ENCODE data around the gene MOB3B.

The MOB3B gene

DNA sequence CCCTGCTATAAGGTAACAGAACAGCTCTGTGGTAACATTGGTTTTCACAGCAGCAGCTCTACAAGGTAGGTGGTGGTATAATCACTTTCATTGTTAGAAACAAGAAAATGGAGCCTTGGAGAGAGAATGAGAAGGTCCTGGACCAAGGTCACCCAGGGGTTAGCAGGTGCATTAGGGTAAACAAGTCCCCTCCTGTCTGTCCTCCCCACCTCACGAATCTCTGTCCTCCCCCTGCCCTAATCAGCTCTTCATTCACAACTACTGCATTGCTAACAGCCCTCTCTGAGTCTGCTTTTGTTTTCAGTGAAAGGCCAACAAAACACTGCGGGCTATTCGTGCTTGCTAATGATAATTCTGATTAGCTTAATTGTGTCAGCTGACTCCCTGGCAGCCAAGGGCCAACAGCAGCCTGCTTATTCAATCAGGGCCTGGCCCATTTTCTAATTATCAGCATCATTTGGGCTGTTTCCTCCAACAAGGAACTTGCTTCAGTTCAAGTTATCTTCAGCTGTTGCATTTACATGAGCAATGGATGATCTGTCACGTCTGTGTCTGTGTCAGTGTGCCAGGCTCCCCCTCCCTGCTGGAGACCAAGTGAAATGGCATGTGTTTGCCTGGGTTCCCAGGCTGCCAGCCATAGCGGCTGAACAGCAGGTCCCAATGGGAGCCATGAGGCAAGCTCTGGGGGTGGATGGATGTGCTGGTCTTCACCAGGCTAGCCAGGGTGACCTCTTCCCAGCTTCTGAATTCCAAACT, 176.0 kb downstream of the MOB3B start:
- peak; percentile 69 for DNase-seq

GRCh38 chr9:27353166-27353473, 176.5 kb downstream of the MOB3B start:
- DNase-seq, result no peak

DNA sequence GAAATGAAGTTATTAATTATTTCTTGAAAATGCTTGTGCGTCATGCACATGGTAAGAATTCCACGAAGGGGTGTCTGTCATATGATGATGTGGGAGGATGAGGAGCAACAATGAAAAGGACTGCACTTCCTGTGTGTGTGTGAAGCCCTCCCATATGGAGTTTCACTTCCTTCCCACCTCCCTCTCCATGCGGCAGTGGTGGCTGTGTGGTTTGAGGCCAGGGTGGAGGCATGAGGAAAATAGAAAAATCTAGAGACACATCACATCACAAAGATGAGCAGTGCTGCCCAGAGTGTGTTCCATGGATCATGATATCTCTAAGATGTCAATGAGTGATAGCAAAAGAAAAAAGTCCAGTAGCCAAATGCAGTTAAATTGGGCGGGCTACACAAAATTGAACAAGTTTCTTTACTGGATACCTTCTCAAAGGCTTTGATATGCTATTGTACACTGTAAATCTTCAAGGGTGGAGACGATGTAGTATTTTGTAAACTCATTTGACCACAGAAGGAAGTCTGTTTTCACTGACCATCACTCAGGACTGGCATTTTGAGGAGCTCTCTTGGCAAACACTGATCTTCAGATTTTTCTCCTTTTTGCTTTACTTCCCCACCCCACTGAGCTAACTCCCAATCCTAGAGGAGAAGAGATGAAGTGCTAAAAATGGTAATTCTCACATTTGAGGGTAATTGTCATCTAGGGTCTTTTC, 177.0 kb downstream of the MOB3B start:
- peak; percentile 95 for DNase-seq

DNA sequence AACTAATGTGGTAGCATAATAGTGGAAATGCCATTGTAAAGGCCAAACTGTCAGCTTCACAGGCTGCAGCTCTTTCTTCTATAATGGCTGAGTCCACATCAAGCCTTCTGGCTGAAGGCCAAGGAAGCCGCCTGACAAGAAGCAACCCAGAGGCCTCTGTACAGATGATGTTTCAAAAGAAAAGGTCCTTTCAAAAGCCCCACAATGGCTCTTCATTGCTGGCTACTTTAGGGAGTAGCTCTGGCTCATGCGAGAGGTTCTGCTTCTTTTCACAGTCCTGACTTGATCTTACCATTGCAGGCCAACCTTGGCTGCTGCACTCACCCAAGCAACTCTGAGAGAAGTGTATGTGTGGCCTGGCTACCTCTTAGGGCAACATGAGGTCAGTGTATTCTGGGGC, 178.2 kb downstream of the MOB3B start:
- peak; percentile 57 for DNase-seq

DNA sequence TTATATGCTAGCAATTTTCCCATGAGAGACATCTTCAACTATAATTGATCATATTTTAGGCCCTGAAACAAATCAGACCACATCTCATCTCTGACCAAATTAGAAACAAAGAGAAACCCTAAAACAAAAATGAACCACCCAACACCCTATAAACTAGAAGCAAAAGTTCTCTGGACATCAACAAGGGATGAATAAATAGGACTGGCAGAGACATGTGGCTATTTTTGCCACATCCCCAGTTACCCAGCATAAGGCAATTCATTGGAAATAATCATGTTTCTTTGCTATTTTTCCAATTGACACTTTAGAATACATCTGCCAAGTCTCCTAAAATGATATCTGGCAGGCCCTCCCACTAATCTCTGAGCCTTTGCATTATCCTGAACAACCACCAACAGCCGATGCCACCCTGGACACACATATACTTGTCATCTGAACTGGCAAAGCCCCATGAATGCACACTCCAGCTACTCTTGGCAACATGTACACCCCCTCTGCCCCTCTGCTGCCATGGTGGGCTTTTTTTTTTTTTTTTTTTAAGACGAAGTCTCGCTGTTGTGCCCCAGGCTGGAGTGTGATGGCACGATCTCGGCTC, 179.1 kb downstream of the MOB3B start:
- DNase-seq, result no peak

DNA sequence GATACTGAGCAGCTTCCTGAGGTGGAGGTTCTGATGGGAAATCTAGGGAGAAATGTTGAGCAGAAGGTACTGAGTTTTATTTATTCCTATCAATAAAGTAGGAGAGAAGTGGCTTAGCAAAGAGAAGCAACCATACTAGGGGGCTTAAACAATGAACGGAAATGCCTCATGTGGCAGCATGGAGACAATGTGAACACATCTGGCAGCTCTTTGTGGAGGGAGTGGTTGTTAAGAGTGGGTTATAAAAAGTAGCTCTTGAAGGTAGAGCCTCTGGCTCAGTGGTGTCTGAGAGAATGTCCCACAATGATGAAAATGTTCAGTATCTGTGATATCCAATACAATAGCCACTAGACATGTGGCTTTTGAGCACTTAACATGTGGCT, 179.9 kb downstream of the MOB3B start:
- no peak for DNase-seq

GRCh38 chr9:27348785-27349697, 180.6 kb downstream of the MOB3B start:
- no peak for DNase-seq

- DNase-seq, result peak; percentile 91
Observed at GRCh38 chr9:27347889-27348288, 181.7 kb downstream of the MOB3B start.

DNA sequence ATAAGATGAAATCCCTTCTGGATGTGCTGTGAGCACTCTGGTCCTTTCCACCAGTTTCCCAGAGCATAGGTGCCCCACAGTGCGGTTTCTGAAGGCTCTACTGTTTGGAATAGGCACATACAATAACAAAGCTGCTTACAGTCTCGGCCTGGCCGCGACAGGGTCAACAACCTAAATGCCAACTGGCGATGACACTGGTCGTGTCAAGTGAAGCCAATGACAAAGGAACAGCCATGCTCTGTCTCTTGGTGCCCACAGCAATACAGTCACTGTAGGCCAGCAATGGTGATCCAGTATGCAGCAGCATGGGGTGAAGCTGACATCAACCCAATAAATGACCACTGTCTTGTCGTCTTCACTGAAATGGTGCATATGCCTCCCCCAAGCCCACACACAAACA, 184.8 kb downstream of the MOB3B start:
- DNase-seq, result no peak

- DNase-seq, result peak; percentile 81
Observed at GRCh38 chr9:27341545-27342294, 187.9 kb downstream of the MOB3B start.

- DNase-seq, result peak; percentile 78
Observed at GRCh38 chr9:27340961-27341511, 188.6 kb downstream of the MOB3B start.

DNA sequence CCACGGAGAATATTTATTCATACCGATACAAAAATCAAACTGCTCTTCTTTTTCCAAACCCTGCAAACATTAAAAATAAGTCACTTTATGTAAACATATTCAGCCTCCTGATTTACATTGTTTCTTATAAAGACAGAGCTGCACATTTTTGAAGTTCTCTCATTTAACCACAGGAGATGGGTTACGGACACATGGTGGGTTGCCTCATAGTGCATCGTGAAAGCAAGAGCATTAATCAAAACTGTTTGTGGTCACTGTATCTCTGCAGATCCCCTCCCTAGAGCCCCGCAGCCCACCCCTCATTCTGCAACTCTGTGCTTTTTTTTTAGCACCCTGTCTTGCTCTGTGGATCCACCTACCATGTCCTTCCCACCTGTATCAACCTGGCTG, 189.3 kb downstream of the MOB3B start:
- peak; percentile 52 for DNase-seq

GRCh38 chr9:27339661-27340284, 189.8 kb downstream of the MOB3B start:
- DNase-seq, result peak; percentile 77

DNA sequence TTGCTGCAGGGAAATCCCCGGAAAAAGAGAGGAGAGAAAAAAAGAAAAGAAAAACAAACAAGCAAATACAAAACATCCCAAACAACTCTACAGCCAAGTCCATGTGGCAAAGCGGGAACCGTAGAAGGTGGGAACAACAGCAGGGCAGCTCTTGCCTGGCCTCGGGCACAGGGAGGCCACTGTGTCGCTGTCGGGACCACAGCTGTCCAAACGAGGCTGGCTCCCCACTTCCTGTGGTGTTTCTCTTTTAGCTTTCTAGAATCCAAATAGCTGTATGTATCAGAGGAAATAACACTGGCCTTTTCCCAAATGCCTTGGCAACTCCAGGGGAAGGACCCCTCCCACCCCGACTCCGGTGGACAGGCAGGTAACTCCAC, 191.1 kb downstream of the MOB3B start:
- no peak for DNase-seq

- DNase-seq, result peak; percentile 92
Observed at GRCh38 chr9:27337833-27338526, 191.6 kb downstream of the MOB3B start.

DNA sequence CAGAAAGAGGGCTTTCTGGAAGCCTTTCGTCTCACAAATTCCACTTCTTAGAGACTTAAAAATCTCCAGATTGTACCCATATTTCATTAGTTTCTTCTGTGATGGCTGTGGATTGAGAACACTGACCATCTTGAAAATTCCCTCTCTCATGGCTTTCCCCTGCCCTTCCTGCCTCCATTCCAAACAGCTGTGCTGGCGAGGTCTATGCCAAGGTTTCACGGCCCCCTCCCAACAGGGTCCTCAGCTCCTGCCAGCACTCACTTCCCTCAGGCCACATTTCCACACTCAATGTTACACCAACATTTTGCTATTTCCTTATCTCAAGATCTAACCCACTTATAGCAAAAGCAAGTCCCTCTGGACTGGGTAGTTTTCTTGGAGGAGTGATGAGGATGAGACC, 192.4 kb downstream of the MOB3B start:
- no peak for DNase-seq

DNA sequence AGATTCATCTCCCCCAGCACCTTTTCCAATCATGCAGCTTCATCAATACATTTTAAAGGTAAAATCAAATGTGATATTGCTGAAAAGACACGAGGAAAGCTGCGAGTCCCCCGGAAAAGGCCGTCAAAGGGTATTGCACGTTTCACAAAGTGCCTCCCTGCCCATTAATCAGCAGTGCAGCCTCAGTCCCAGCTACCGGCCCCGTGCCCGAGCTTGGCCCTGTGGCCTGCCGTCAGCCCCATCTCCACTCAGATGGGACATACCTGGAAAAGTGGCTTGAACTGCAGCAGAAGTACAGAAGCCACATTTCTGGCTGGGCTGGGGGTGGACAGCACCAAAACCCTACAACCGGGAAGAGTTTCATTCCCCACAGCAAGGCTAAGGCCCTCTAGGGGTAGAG, 192.8 kb downstream of the MOB3B start:
- no peak for DNase-seq

- DNase-seq, result peak; percentile 75
Observed at GRCh38 chr9:27336126-27336525, 193.5 kb downstream of the MOB3B start.

GRCh38 chr9:27335075-27335474, 194.5 kb downstream of the MOB3B start:
- peak; percentile 99 for DNase-seq

GRCh38 chr9:27333241-27334052, 196.2 kb downstream of the MOB3B start:
- peak; percentile 82 for DNase-seq
